Fibroblast of skin of right quadriceps (primary cell): ENCODE results near the gene RYR3.
A peak's percentile ranks its signal among the peaks of the same experiment; 100 is the strongest.

ENCODE experiments used
- DNase-seq: peaks from one replicate; pipeline ENCODE4 v3.0.0-alpha.2; 2013

RYR3 gene

DNA sequence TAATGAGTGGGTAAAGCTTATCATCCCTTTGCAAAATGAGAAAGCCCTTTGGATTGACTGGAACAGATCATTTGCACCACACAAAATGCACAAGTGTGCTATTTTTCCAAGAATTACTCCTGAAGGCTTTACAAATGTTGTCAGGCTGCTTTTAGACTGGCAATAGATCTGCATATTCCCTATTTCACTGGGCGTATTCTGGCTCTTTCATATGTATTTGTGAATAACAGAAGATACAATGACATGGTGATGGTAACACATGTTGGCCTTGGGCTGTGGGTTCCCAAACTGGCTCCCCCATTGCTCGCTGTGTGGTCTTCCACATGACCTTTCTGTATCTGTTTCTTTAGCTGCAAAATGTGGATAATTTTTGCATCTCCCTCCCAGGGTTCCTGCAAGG lies 354.2 kb downstream of the RYR3 start:
- DNase-seq = no peak

DNA sequence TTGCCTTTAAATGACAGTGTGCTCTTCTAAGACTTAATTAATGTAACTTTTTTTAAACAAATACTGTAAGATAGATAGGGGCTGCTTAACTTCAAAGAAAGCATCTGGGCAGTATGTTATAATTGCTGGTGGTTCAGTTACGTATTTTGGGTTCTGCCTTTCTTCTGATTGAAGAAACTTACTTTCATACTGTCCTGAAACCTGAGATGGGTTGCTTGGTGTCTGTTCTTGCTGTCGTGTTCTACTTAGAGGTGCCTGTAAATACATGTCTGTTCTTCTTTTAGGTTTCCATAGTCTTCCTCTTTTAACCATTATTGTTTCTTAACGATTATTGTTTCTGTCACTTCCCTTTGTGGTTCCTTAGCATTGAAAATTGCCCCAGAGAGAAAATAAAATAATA lies 359.8 kb downstream of the RYR3 start:
- DNase-seq = no peak

DNA sequence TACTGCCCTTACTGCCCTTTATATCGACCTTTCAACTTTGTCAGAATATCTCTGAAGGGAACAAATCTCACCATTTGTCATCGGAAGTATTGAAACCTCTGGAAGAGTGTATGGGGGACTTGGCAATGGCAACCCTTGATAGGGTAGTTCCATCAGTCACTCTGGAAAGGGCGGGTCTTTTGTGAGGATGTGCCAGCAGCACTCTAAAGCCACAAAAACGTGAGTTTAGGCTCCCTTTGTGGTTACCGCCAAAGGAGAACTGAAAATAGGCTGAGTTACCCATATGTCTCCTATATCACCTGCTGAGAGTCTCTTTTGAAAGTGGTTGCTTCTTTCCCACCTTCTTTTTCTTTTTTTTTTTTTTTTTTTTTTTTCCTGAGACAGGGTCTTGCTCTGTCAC lies 360.7 kb downstream of the RYR3 start:
- DNase-seq = no peak

DNA sequence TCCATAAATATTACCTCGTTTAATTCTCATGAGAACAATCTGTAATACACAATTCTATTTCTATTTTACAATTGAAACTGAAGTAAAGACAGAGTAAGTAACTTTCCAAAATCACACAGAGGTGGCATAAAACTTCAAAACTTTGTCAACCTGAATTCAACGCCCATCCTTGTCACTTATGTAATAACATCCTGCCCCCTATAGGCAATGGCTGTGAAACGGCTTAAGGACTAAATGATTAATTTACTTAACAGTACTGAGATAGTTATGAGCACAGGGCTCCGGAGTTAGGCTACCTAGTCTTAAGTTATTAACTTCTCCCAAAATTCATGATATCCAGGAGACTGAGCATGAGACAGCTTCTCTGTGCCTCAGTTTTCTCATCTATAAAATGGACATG lies 364.5 kb downstream of the RYR3 start:
- DNase-seq = no peak

DNA sequence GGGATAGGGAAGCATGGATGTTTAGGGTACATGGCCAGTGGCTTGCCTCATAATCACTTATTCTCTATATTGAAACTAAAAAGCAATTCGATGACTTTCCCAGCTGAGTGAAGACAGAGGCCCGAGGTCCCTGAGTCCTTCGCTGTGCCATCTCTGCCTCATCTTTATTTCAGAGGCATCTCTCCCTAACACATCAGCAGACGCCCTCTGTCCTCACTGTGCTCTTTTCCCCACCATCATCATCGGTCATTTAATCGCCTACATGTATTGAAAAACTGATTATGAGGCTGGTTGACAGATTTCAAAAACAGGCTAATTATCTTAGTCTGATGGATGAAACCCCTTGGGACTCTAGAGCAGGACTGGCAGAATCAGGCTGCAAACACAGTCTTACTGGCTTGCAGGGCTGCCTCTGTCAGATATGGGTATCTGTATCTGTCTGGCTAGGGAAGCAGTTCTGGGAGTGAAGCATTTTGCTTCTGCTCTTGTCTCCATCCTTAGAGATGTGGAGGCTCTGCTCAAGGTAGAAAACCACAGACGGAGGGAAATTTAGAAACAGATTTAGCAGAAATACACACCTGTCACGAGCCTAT lies 366.6 kb downstream of the RYR3 start:
- no peak for DNase-seq

DNA sequence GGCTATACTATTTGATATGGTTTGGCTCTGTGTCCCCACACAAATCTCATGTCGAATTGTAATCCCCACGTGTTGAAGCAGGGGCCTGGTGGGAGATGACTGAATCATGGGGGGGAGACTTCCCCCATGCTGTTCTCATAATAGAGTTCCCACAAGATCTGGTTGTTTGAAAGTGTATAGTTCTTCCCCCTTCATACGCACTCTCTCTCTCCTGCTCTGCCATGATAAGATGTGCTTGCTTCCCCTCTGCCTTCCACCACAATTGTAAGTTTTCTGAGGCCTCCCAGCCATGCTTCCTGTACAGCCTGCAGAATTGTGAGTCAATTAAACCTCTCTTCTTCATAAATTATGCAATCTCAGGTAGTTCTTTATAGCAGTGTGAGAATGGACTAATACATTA lies 367.4 kb downstream of the RYR3 start:
- no peak for DNase-seq

DNA sequence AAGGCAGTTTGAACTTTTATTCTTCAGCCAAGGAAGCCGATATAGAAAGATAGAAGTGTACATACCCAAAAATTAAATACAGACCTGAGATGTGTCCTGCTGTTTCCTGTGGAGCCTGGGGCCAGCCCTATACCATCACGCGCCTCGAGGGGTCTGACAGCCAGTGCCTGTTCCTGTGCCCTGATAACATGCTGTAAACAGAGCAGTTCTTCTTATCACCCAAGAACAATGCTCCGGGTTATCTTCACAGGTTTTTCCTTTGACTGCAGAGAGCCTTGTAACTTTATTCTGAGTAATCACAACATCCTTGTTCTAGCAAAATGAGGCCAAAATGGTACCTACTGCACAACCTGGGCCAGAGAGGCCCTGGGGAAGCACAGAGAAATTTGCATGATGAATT lies 367.8 kb downstream of the RYR3 start:
- no peak for DNase-seq

DNA sequence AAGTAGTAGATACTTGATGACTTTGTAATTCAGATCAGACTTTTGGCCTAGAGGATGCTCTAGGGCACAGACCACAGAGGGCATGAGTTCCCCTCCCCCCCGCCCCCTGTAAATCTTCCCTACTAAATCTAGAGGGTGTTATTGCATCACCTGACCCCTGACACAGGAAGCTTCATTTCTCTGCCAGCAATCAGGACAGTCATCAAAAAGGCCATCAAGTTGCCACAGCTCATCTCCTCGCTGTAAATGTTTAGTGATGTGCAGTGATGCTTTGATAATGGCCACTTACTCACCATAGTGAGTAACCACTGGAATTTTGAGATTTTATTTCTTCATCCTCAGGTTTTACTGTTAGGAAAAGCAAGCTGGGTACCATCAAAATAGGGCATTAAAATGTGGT lies 368.3 kb downstream of the RYR3 start:
- no peak for DNase-seq

DNA sequence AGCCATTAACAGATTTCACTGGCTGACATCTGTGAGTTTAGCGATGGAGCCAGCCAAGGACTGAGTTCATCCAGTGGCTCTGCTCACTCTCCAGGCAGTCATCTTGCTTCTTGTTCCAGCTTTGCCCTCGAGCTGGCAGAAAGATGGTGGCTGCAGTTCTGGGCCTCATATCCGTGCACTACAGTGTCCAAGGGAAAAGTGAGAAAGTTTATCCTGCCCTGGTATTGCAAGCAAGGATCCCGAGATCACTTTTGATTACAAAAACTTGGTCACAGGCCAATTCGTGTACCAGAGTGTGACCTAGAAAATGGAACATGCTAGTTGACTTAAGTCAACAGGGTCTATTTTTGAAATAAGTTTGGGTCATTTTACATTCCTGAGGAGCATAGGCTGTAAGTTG lies 369.6 kb downstream of the RYR3 start:
- no peak for DNase-seq

DNA sequence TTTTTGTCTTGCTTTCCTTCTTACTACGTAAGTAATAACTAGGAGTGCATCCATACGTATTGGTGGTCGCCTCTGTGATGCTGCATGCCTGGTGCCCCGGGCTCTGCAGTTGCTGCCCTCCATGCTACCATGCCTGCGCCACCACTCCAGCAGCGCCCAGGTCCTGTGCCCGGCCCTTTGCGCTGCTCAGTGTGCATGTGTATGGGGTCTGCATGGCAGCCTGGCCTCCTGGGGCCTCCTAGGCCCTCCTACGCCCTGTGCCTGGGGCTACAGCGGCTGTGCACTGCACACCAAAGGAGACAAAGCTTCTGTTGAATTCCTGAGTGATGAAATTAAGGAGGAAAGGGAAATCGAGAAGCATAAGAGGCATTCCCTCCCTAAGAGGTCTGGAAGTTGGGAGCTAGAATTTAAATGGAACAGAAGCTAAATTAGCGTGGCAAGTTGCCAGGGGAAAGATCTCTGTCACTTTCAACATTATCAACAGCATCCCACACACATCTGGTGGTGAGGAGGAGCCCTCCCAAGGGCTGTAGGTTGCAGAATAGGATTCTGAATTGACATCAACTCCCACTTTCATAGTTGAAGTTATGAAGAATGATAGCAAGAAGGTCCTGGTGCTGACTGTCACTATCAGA lies 382.5 kb downstream of the RYR3 start:
- no peak for DNase-seq

DNA sequence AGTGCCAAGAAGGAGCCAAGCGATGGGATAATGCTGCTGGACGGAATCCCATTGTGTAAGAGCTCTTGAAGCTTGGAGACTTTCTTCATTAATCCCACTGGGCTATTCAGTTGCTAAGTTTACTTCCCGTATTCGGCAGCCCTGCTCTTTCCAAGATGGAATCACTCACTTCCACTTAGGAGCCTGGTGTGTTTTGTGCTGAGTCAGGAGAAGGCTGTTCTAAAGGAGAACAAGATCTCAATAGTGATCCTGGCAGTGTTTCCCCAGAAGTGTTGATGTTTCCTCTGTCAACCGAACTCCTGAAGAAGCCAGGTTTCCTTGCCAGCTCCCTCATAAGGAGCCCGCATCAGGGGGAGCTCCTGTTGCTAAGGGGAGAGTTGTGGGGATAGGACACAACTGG lies 387.4 kb downstream of the RYR3 start:
- no peak for DNase-seq

DNA sequence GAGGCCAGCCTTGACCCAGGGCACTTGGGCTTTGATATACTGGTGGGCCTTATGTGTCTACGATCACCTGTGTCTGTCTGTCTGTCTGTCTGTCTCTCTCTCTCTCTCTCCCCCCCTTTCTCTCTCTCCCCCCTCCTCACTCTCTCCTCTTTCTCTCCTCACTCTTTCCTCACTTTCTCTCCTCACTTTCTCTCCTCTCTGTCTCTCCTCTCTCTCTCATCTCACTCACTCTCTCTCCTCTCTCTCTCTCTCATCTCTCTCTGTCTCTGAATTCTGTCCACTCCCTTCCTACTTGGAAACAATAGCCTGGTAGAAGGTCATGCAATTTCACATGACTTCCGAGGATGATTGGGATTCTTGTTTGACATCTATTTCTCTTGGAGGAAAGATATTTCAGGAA lies 388.4 kb downstream of the RYR3 start:
- no peak for DNase-seq

DNA sequence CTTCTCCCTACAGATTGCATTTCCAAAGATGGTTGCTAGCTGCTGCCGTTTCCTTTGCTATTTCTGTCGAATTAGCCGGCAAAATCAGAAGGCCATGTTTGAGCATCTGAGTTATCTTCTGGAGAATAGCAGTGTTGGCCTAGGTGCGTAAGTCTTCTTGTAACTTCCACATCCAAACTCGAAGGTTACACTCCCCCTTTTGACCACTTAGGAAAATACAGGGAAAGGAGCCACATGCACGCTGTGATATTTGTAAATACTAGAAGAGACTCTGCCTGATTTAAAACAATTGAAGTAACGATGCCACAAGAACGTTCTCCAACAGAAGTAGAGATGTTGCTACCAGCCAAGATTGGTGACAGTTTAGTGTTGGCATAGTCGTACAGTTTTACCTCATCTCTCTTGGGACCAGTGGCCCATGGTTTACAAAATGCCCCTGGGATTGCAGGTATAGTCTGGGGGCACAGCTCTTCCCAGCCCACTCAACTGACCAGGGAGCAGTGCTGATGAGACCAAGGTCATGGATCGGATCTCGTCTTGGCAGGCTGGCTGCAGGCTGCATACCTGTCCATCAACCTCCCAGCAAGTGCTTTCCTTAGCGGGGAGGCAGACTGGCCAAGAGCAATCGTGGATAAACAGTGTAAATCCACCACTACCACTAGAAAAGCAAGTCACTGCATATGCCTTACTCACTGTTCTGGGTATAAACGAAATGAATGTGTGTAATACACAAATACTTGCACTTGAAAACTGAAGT lies 389.1 kb downstream of the RYR3 start:
- no peak for DNase-seq

DNA sequence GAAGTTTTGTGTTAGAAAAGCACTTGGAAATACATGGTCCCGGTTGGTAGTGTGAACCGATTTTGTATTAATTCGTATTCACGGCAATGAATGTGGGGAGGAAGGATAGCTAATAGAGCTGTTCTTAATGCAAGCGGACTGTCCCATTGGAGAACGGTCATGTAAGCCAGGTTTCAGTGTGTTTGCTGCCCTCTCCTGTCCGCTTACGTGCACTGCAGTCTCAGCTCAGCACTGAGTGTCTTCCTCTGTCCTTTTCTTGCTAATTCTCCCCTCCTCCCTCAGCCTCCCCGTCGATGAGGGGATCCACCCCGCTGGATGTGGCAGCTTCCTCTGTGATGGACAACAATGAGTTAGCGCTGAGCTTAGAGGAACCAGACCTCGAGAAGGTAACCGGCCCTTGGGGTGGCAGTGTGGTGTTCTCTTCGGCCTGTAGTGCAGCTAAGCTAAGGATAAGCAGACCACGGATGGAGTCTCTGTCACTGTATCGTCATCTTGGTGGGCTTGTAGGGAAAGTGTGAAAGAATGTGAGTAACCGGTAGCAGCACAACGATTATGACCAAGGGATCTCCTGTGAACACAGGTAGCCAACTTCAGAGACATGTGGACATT lies 390.0 kb downstream of the RYR3 start:
- peak; percentile 64 for DNase-seq

DNA sequence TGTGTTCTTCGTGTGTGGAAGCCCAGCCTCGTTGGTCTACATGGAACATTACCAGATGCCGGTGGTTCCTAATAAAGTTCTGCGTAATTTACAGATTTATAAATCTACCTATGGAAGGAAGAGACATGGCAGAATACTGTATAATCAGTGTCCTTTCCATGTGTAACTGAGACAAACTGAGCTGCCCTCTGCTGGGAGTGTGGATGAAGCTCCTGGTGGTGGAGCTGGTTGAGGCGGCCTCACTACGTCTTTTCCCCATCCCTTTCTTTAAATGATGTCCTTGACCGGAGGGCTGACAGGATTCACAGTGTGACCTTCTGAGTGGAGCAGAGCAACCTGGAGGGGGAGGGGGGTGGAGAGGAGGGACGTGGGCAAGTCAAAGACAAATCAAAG lies 390.5 kb downstream of the RYR3 start:
- no peak for DNase-seq

DNA sequence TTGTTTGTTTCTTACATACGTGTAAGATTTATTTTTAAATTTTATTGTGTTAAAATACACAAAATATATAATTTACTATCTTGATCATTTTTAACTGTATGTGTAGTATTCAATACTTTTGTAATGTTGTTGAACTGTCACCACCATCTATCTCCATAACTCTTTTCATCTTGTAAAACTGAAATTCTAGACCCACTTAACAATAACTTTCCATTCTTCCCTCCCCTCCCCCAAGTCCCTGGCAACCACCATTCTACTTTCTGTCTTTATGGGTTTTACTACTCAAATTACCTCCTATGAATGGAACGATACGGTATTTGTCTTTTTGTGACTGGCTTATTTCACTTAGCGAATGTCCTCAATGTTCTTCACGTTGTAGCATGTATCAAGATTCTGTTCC lies 395.4 kb downstream of the RYR3 start:
- DNase-seq = no peak

DNA sequence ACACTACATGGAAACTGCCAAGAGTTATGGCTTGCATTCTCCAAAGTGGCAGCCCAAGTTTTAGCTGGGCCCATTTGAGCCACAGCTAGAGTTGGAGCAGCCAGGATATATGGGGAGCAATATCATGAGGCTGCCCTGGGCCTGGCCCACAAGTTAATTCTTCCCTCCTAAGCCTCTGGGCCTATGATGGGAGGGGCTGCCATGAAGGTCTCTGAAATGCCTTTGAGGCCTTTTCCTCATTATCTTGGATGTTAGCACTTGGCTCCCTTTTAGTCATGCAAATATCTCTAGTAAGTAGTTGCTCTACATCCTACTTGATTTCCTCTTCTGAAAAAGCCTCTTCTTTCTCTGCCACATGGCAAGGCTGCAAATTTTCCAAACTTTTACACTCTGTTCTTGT lies 400.0 kb downstream of the RYR3 start:
- no peak for DNase-seq

DNA sequence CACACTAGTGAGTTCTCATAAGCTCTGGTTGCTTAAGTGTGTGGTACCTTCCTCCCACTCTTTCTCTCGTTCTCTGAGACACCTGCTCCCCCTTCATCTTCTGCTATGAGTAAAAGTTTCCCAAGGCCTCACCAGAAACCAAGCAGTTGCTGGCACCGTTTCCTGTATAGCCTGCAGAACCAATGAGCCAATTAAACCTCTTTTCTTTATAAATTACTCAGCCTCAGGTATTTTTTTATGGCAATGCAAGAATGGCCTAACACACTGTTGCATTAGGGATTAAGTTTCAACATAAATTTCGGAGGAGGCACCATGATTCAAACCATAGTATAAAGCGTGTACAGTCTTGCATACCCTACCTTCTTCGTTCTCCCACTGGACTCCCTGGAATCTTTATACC lies 405.3 kb downstream of the RYR3 start:
- DNase-seq = no peak

DNA sequence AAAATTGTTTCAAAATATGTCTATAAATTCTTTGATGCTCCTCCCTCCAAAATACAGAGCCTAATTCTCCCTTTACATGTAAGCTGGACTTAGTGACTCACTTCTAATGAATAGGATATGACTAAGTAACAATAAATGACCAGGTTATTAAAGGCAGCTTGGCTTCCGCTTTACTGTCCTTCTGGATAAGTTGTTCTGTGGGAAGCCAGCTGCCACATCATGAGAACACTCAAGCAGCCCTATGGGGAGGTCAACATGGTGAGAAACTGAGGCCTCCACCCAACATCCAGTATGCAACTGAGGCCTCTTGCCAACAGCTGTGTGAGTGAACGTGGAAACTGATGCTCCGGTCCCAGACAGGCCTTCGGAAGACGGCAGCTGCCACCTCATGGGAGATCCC lies 410.2 kb downstream of the RYR3 start:
- peak; percentile 55 for DNase-seq

DNA sequence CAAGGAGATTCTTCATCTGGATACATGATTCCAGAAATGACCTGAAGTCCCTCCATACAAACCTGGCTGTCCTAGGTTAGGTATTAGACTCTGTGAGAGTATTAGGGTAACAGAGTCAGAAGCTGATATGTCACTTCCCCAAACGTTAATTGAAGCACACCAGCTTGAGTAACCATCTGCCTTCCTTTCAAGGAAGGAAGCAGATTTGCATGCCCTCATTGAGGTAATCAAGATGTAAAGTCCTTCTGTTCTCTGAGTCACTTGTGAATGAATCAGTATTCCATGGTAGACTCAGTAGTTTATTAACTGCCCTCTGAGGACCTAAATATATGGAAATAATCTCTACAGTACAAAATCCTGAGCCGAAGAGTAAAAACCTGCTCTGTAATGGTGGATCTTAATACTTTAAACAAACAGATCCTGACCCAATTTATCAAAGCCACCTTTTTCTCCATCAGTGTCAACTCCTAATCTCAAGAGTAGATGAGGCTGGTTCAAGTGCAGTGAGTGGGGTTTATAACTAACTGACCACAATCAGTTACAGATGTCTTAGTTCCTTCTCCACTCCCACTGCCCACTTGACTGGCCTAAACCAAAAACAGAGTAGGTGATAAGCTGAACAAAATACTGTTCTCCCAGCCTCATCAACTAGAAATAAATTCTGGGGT lies 411.4 kb downstream of the RYR3 start:
- DNase-seq = peak; percentile 49

DNA sequence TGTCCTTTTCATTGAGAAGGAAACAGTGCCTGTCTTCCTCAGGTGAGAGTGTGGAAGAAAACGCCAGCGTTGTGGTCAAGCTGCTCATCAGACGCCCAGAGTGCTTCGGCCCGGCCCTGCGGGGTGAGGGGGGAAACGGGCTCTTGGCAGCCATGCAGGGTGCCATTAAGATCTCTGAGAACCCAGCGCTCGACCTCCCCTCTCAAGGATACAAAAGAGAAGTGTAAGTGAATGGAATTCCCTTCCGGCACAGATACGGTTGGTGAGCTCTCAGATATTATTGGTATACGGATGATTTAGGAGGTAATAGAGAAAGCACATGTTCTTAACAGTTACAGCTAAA lies 411.9 kb downstream of the RYR3 start:
- DNase-seq = no peak

DNA sequence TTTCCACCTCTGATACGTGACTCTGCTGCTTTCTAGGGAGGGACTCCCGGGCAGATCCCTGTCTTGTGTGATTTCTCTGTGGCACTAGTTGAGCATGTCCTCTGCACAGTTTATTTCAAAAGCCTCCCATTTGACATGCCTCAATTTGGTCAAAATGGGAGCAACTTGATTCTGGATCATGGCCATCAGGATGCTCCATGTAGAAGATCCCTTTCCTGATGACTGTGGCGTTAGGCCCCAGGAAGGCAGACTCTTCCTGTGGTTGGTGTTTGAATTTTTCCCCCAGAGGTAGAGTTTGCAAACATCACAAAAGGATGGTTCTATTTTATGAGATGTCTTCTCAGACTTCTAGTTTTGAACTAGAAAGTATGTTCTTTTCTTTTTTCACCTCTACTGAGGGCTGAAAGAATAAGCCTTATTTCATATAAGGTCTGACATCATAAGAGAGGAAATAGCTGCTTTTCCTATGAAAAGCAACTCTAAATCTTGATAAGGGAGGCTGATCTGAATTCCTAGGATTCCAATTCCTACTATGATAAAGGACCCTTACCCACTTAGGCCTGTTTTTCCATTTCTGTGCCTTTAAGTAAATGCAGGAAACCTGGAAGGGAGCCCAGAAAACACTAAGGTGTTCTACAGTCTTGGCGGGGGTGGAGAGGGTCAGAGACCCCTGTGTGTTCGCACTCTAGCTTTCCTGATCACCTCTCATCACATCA lies 413.7 kb downstream of the RYR3 start:
- no peak for DNase-seq

DNA sequence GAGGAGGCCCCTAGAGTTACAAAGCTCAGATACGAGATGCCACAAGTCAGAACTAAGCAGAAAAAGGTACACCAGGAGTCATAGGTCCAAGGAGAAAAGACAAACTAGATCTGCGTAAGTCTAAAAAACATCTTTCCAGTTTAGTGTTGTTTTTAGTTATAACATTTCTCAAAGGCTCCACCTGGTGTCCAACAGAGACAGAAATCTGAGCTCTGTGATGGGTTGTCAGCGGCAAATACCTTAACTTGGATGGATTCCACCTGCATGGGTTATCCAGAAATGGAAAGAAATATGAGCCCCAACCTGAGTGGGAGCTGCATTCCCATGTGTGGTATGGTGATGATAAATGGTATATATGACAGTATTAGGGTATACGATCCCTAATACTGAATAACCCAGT lies 418.9 kb downstream of the RYR3 start:
- no peak for DNase-seq
